NCI-H1694 (cell line): ENCODE measurements around the gene NFIC.
"Not testable (repeated sequence)": the region's sequence is repeated elsewhere in the genome, so short reads cannot be mapped to it uniquely, and the experiment has no call there.

Experiments used
- DNase-seq: peaks from one replicate; lab custom pipeline; 2025; lab: John Stamatoyannopoulos, UW

The NFIC gene

GRCh38 chr19:3365836-3366752, at the start of gene NFIC:
Gene NFIC (plus strand): TSS chr19:3366583. CDS start chr19:3366637, 54 bp downstream.
- no peak for DNase-seq

- DNase-seq, result no peak
Observed at GRCh38 chr19:3316659-3317207, 49.6 kb upstream of the NFIC start.

- no peak for DNase-seq
Observed at GRCh38 chr19:3319643-3320353, 46.6 kb upstream of the NFIC start.

DNA sequence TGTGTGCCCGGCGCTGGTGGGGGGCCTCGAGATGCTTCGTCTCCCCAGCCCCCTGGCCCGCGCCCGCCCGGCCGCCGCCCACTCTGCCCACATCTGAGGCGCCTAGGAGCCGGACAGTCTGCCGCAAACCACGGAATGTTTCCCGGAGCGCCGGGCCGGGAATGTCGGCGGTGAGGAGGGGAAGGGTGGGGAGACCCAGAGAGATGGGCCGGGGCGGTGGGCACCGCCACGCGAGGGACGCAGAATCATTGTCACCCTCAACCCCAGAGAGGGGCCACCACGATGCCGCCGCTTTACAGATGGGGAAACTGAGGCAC, 46.1 kb upstream of the NFIC start:
- no peak for DNase-seq

- no peak for DNase-seq
Observed at GRCh38 chr19:3320853-3321252, 45.5 kb upstream of the NFIC start.

GRCh38 chr19:3321696-3322095, 44.7 kb upstream of the NFIC start:
- no peak for DNase-seq

DNA sequence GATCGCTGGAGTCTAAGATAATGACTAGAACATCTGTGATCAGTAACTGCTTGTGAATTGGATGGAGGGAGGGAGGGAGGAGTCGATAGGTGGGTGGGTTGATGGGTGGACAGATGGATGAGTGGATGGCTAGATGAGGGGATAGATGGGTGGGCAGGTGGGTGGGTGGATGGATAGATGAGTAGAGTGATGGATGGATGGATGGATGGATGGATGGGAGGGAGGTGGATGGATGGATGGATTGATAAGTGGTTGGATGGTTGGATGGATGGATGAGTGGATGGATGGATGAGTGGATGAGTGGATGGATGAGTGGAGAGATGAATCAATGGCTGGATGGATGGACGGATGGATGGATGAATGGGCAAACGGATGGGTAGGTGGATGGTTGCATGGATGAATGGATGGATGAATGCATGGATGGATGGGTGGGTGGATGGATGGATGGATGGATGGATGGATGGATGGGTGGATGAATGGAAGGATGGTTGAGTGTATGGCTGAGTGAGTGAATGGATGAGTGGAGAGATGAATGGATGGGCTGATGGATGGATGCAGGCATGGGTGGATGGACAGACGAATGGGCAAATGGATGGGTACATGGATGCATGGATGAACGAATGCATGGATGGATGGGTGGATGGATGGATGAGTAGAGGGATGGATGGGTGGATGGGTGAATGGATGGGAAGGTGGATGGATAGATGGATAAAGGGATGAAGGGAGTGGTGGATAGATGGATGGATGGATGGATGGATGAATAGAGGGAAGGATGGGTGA, 44.0 kb upstream of the NFIC start:
- no peak for DNase-seq

DNA sequence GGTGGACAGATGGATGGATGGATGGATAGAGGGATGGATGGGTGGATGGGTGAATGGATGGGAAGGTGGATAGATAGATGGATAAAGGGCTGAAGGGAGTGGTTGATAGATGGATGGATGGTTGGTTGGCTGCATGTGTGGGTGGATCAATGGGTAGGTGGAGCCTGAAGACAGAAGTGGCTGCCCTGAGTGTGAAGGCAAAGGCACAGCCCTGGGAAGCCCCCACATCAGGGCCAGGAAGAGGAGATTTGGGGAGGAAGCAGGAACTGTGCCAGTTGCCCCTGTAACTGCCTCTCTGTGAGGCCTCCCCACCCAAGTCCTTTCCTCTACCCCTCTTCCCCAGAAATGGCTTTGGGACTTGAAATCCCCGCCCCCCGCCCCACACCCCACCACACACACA, 43.4 kb upstream of the NFIC start:
- DNase-seq, result no peak

DNA sequence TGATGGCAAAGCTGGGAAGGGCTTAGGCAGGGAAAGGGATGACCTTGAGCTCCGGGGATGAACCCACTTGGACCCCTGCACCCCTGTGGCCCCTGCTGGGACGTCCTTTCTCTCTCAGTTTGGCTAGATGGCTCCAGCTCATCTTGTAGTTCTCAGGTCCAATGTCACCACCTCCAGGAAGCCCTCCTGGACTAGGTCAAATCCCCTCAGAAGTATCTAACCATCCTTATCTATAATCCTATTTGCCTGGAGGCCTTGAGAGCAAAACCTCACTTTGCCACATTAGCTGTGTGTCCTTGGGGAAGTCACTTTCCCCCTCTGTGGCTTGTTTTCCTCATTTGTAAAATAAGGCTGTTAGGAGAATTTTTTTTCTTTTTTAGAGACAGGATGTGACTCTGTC, 42.7 kb upstream of the NFIC start:
- DNase-seq, result no peak

GRCh38 chr19:3324405-3324856, 42.0 kb upstream of the NFIC start:
- DNase-seq, result no peak

GRCh38 chr19:3325451-3325850, 40.9 kb upstream of the NFIC start:
- no peak for DNase-seq

GRCh38 chr19:3328743-3329142, 37.6 kb upstream of the NFIC start:
- DNase-seq, result no peak

- DNase-seq, result no peak
Observed at GRCh38 chr19:3330047-3330446, 36.3 kb upstream of the NFIC start.

GRCh38 chr19:3332232-3332631, 34.2 kb upstream of the NFIC start:
- not testable (repeated sequence) for DNase-seq

GRCh38 chr19:3333020-3333583, 33.3 kb upstream of the NFIC start:
- DNase-seq, result no peak

DNA sequence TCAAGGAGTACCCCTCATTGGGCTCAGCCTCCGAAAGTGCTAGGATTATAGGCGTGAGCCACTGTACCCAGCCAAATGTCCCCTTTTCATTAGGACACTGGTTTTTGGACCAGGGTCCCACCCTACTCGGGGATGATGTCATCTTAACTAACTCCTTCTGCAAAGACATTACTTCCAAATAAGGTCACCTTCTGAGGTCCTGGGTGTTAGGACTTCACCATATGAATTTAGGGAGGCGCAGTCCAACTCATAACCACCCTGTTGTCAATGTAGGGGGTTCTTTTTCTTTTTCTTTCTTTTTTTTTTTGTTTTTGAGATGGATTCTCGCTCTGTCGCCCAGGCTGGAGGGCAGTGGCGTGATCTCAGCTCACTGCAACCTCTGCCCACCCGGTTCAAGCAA, 32.7 kb upstream of the NFIC start:
- no peak for DNase-seq

GRCh38 chr19:3334749-3335430, 31.5 kb upstream of the NFIC start:
- not testable (repeated sequence) for DNase-seq

- no peak for DNase-seq
Observed at GRCh38 chr19:3335431-3336350, 30.7 kb upstream of the NFIC start.

GRCh38 chr19:3336351-3336679, 30.1 kb upstream of the NFIC start:
- no peak for DNase-seq
